H1 (cell line): ENCODE data around the gene FANK1. TPM values are rescaled to one million over a fixed set of nuclear protein-coding genes. Genes with fewer than 3 reads are reported as not detected.

Experiments used
- CTCF ChIA-PET: fragments of 300-600 bp; sonication (Branson Sonifier 250); formaldehyde crosslinking; loops from one replicate; lab custom pipeline; 2021; ENCODE audit not compliant: partially characterized antibody; lab: Charles Lee
- POLR2A ChIA-PET: fragments of 300-600 bp; sonication (Branson Sonifier 250); formaldehyde crosslinking; loops from one replicate; lab custom pipeline; 2021; ENCODE audit warnings: inconsistent platforms; ENCODE audit not compliant: partially characterized antibody; lab: Charles Lee
- DNase-seq, 2 experiments: peaks; one replicate each; pipeline versions ENCODE4 v3.0.0 to v3.0.0-alpha.2; 2010 to 2022; ENCODE audit warnings: low spot score in 2 of 2, low read depth in 1 of 2, mixed read lengths in 1 of 2
- FAIRE-seq: peaks from 2 replicates; lab custom pipeline; 2011; peaks lifted over from hg19 to GRCh38; lab: Jason Lieb, UNC
- H2AFZ ChIP-seq: 2 replicates; pipeline ENCODE4 v1.8.1; 2012; ENCODE audit warnings: low read length, inconsistent platforms
- H2AK5ac ChIP-seq: 2 replicates; pipeline ENCODE4 v1.6.1; 2013; ENCODE audit warnings: low read depth, low read length
- H2BK120ac ChIP-seq: replicated peaks from 2 replicates; pipeline ENCODE3; 2013; ENCODE audit warnings: low read depth, low read length, inconsistent platforms
- H2BK12ac ChIP-seq: 2 replicates; pipeline ENCODE4 v1.6.1; 2013; ENCODE audit warnings: low read depth, low read length
- H2BK15ac ChIP-seq: 2 replicates; pipeline ENCODE4 v1.6.1; 2013; ENCODE audit warnings: low read length
- H2BK20ac ChIP-seq: 2 replicates; pipeline ENCODE4 v1.6.1; 2013; ENCODE audit warnings: low read length
- H2BK5ac ChIP-seq: 2 replicates; pipeline ENCODE4 v1.6.1; 2013; ENCODE audit warnings: low read depth, low read length
- H3K14ac ChIP-seq: 2 replicates; pipeline ENCODE4 v1.6.1; 2013; ENCODE audit warnings: inconsistent platforms; ENCODE audit not compliant: insufficient read length
- H3K18ac ChIP-seq: 2 replicates; pipeline ENCODE4 v1.6.1; 2013; ENCODE audit warnings: low read length; ENCODE audit errors: extremely low read depth
- H3K23ac ChIP-seq: 2 replicates; pipeline ENCODE4 v1.6.1; 2013; ENCODE audit warnings: inconsistent platforms; ENCODE audit not compliant: insufficient read length
- H3K23me2 ChIP-seq: 2 replicates; pipeline ENCODE4 v1.6.1; 2013; ENCODE audit warnings: low read depth, low read length
- H3K27ac ChIP-seq: 2 replicates; pipeline ENCODE4 v1.6.1; 2011; ENCODE audit warnings: low read depth, low read length, inconsistent platforms
- H3K27me3 ChIP-seq, 4 experiments: replicated peaks in 1 of 4; 1 replicate in 1 of 4; 2 replicates in 3 of 4; pipeline versions ENCODE4 v1.6.1 to v1.8.1; 2011 to 2013; ENCODE audit warnings: low read length in 3 of 4, mild to moderate bottlenecking in 3 of 4, inconsistent platforms in 2 of 4, mixed read lengths in 2 of 4, moderate library complexity in 1 of 4; ENCODE audit not compliant: control insufficient read depth in 3 of 4, insufficient read depth in 3 of 4; ENCODE audit errors: extremely low read depth in 1 of 4
- H3K36me3 ChIP-seq, 4 experiments: 2 replicates each; pipeline versions ENCODE4 v1.6.1 to v1.8.1; 2011 to 2013; ENCODE audit warnings: mild to moderate bottlenecking in 4 of 4, low read length in 3 of 4, moderate library complexity in 2 of 4, control low read depth in 1 of 4, inconsistent platforms in 1 of 4; ENCODE audit not compliant: insufficient read depth in 4 of 4, control insufficient read depth in 2 of 4
- H3K4ac ChIP-seq: replicated peaks from 2 replicates; pipeline ENCODE3; 2013; ENCODE audit warnings: low read length, low read depth, mixed read lengths, inconsistent platforms; ENCODE audit not compliant: insufficient read length
- H3K4me1 ChIP-seq, 4 experiments: replicated peaks in 1 of 4; 1 replicate in 1 of 4; 2 replicates in 3 of 4; pipeline versions ENCODE4 v1.6.1 to v1.8.1; 2011 to 2013; ENCODE audit warnings: low read length in 3 of 4, inconsistent platforms in 2 of 4, mixed read lengths in 1 of 4; ENCODE audit not compliant: insufficient read depth in 4 of 4, control insufficient read depth in 3 of 4
- H3K4me2 ChIP-seq, 2 experiments: 2 replicates each; pipeline versions ENCODE4 v1.6.1 to v1.8.1; 2011 to 2013; ENCODE audit warnings: low read depth in 2 of 2, low read length in 2 of 2, control low read depth in 1 of 2, inconsistent platforms in 1 of 2, mild to moderate bottlenecking in 1 of 2; ENCODE audit not compliant: insufficient read depth in 1 of 2
- H3K4me3 ChIP-seq, 4 experiments: fragments of 200-600, 300-600 bp in 1 of 4; sonication (generic), shearing (Covaris generic), sonication (Bioruptor Twin) in 1 of 4; 2 replicates each; pipeline versions ENCODE4 v1.5.1 to v1.8.1; 2011 to 2016; ENCODE audit warnings: low read length in 4 of 4, low read depth in 3 of 4, control low read depth in 2 of 4, inconsistent platforms in 2 of 4, mild to moderate bottlenecking in 2 of 4, mixed read lengths in 1 of 4, moderate library complexity in 1 of 4; ENCODE audit not compliant: insufficient read depth in 2 of 4; ENCODE audit errors: extremely low read depth in 1 of 4
- H3K56ac ChIP-seq: replicated peaks from 2 replicates; pipeline ENCODE3; 2013; ENCODE audit warnings: low read depth, mild to moderate bottlenecking, mixed read lengths, low read length, inconsistent platforms; ENCODE audit not compliant: insufficient read length
- H3K79me1 ChIP-seq: 2 replicates; pipeline ENCODE4 v1.6.1; 2013; ENCODE audit warnings: low read depth, low read length, control low read depth
- H3K79me2 ChIP-seq, 2 experiments: 2 replicates each; pipeline versions ENCODE4 v1.6.1 to v1.8.1; 2012 to 2013; ENCODE audit warnings: low read length in 2 of 2, mild to moderate bottlenecking in 2 of 2, inconsistent platforms in 1 of 2; ENCODE audit not compliant: insufficient read depth in 2 of 2, control insufficient read depth in 1 of 2
- H3K9ac ChIP-seq, 4 experiments: replicated peaks in 1 of 4; 1 replicate in 1 of 4; 2 replicates in 3 of 4; pipeline versions ENCODE4 v1.6.1 to v1.8.1; 2011 to 2013; ENCODE audit warnings: low read depth in 3 of 4, low read length in 3 of 4, control low read depth in 2 of 4, mild to moderate bottlenecking in 2 of 4, moderate library complexity in 2 of 4, inconsistent platforms in 1 of 4; ENCODE audit errors: extremely low read depth in 1 of 4
- H3K9me3 ChIP-seq, 2 experiments: 2 replicates each; pipeline versions ENCODE4 v1.6.1 to v1.8.1; 2012 to 2013; ENCODE audit warnings: mild to moderate bottlenecking in 2 of 2, moderate library complexity in 2 of 2, control low read depth in 1 of 2, inconsistent platforms in 1 of 2, low read depth in 1 of 2, low read length in 1 of 2, mixed read lengths in 1 of 2; ENCODE audit not compliant: insufficient read depth in 2 of 2
- H4K20me1 ChIP-seq, 2 experiments: replicated peaks in 1 of 2; 2 replicates each; pipeline versions ENCODE3 to v1.8.1; 2011 to 2013; ENCODE audit warnings: inconsistent platforms in 2 of 2, low read length in 2 of 2, mild to moderate bottlenecking in 1 of 2; ENCODE audit not compliant: insufficient read depth in 2 of 2, control insufficient read depth in 1 of 2
- H4K5ac ChIP-seq: 2 replicates; pipeline ENCODE4 v1.6.1; 2013; ENCODE audit warnings: low read length, low read depth, mixed read lengths, inconsistent platforms; ENCODE audit not compliant: insufficient read length
- H4K8ac ChIP-seq: 2 replicates; pipeline ENCODE4 v1.8.0; 2013; ENCODE audit warnings: mild to moderate bottlenecking, moderate library complexity, low read length, inconsistent platforms; ENCODE audit not compliant: insufficient read depth; ENCODE audit errors: extremely low read depth
- H4K91ac ChIP-seq: replicated peaks from 2 replicates; pipeline ENCODE3; 2013; ENCODE audit warnings: low read length, mixed read lengths, inconsistent platforms; ENCODE audit not compliant: insufficient read length
- BRCA1 ChIP-seq: IDR thresholded peaks from 2 replicates; pipeline ENCODE4 v1.6.1; 2012; ENCODE audit warnings: low read depth, low read length, improper control_type of control experiment
- CHD1 ChIP-seq: IDR thresholded peaks from 2 replicates; pipeline ENCODE4 v1.6.1; 2012; ENCODE audit warnings: low read depth, low read length, improper control_type of control experiment
- CHD2 ChIP-seq: IDR thresholded peaks from 2 replicates; pipeline ENCODE4 v1.6.1; 2012; ENCODE audit warnings: low read length, improper control_type of control experiment
- EGR1 ChIP-seq: IDR thresholded peaks from 2 replicates; pipeline ENCODE4 v1.6.1; 2011; ENCODE audit warnings: low read depth, low read length, borderline replicate concordance
- POLR2AphosphoS5 ChIP-seq: IDR thresholded peaks from 2 replicates; pipeline ENCODE4 v1.6.1; 2011; ENCODE audit warnings: low read depth, low read length
- SAP30 ChIP-seq: fragments of 300-600 bp; sonication (generic); IDR thresholded peaks from 2 replicates; pipeline ENCODE4 v1.7.1; 2012; ENCODE audit warnings: low read length, moderate library complexity, mild to moderate bottlenecking, inconsistent platforms; ENCODE audit not compliant: insufficient read depth, insufficient replicate concordance
- TAF1 ChIP-seq: IDR thresholded peaks from 2 replicates; pipeline ENCODE4 v1.6.1; 2011; ENCODE audit warnings: mild to moderate bottlenecking, low read depth, low read length
- TAF7 ChIP-seq: optimal IDR thresholded peaks from 2 replicates; pipeline ENCODE3; 2011; ENCODE audit warnings: low read depth, mild to moderate bottlenecking, inconsistent platforms, low read length, moderate library complexity, borderline replicate concordance
- TBP ChIP-seq: IDR thresholded peaks from 2 replicates; pipeline ENCODE4 v1.6.1; 2011; ENCODE audit warnings: low read depth, low read length, improper control_type of control experiment
- WGBS, 2 experiments: shearing (Covaris generic) in 1 of 2; methylation state at CpG; one replicate each; pipeline versions ENCODE4 v1.1.6 to v1.1.7; 2013 to 2015; ENCODE audit warnings: low lambda C conversion rate in 2 of 2, mixed read lengths in 2 of 2, inconsistent platforms in 1 of 2, low coverage in 1 of 2, missing lambda C conversion rate in 1 of 2; ENCODE audit not compliant: insufficient replicate concordance in 2 of 2, insufficient coverage in 1 of 2, insufficient read length in 1 of 2; ENCODE audit errors: extremely low coverage in 1 of 2, missing lambda C conversion rate in 1 of 2; 5-methylcytosine and 5-hydroxymethylcytosine counted together
- polyA plus RNA-seq, 7 experiments: library from polyadenylated mRNA; depleted of rRNA in 3 of 7; stranded (reverse) in 5 of 7; unstranded in 2 of 7; fragments of >200 nt in 5 of 7; fragments of 200-250 nt in 2 of 7; gene quantifications; 1 replicate in 5 of 7; 2 replicates in 1 of 7; 4 replicates in 1 of 7; pipeline versions ENCODE4 v1.2.1 to v1.2.3, GENCODE V29; 2011 to 2013; ENCODE audit warnings: missing spikeins in 2 of 7, mixed read lengths in 2 of 7
- total RNA-seq: library from RNA; stranded (reverse); fragmentation: NEBNext Ultra II Directional; extraction: Animal tissue kit (Norgen Biotek cat#: 25700); gene quantifications from 2 replicates; pipeline ENCODE4 v1.2.1, GENCODE V29; 2021

FANK1 gene
- total and polyA plus RNA-seq, 2 of the 8 experiments (the other 6 are each of a cell fraction or from before 2014, with no cell fraction given): 1.2 TPM; not detected in 1

GRCh38 chr10:125985557-125986240 lies 89.3 kb downstream of the FANK1 start:
- Histone ChIP-seq H2BK5ac (no peak overlapping the region), H3K79me2 (no peaks in the 10 kb centered on the region), H3K27ac (no peak overlapping the region), H3K56ac (no peak overlapping the region), H3K14ac (no peak overlapping the region), H3K9ac (no peak overlapping the region), H2AFZ (no peak overlapping the region), H4K8ac (no peak overlapping the region), H3K4me3 (no peak overlapping the region), H2BK12ac (no peak overlapping the region), H4K5ac (no peak overlapping the region), H3K9me3 (no peaks in the 10 kb centered on the region), H2BK120ac (no peak overlapping the region), H3K4ac (no peak overlapping the region), H3K27me3 (no peaks in the 10 kb centered on the region), H3K36me3 (no peaks in the 10 kb centered on the region), H2BK15ac (no peak overlapping the region), H2BK20ac (no peak overlapping the region), H3K79me1 (no peaks in the 10 kb centered on the region), H2AK5ac (no peak overlapping the region), H4K20me1 (no peaks in the 10 kb centered on the region), H4K91ac (no peak overlapping the region), H3K23me2 (no peaks in the 10 kb centered on the region), H3K4me2 (no peak overlapping the region), H3K4me1 (peaks cover 0 to 7% (median 1%) of the 10 kb centered on the region in 4 experiments; a peak in 2 of 7 replicates), H3K18ac (no peak overlapping the region), H3K23ac (no peak overlapping the region)
- no peak for DNase-seq
- CTCF ChIA-PET: interaction anchor here (1.9 kb wide), 1 partner anchor 154 kb away, joined by 5 read pairs; no protein-coding TSS in a partner anchor
- WGBS, 2 experiments: 93% methylated on average over 5 of the region's 5 CpGs; no CpG with 5 or more reads in 1 of the 2 experiments
- POLR2A ChIA-PET: no interaction called here
- no peak for FAIRE-seq
- TF ChIP-seq BRCA1 (no peak), TBP (no peak), SAP30 (no peak), TAF1 (no peak), EGR1 (no peak), CHD2 (no peak), CHD1 (no peak), TAF7 (no peak), POLR2AphosphoS5 (no peak)
